Forelimb muscle (tissue), 1 donor: ENCODE data around the gene GSTM3. TPM values are rescaled to one million over a fixed set of nuclear protein-coding genes. Genes with fewer than 3 reads are reported as not detected.

ENCODE experiments used
- DNase-seq: peaks from one replicate; pipeline ENCODE4 v3.0.0-alpha.2; 2013; ENCODE audit warnings: low read depth
- polyA plus RNA-seq: library from polyadenylated mRNA; unstranded; fragments of 120-200 nt; gene quantifications from one replicate; pipeline ENCODE4 v1.2.1, GENCODE V29; 2013; ENCODE audit not compliant: insufficient read length

The GSTM3 gene
- polyA plus RNA-seq, result 40.6 TPM

DNA sequence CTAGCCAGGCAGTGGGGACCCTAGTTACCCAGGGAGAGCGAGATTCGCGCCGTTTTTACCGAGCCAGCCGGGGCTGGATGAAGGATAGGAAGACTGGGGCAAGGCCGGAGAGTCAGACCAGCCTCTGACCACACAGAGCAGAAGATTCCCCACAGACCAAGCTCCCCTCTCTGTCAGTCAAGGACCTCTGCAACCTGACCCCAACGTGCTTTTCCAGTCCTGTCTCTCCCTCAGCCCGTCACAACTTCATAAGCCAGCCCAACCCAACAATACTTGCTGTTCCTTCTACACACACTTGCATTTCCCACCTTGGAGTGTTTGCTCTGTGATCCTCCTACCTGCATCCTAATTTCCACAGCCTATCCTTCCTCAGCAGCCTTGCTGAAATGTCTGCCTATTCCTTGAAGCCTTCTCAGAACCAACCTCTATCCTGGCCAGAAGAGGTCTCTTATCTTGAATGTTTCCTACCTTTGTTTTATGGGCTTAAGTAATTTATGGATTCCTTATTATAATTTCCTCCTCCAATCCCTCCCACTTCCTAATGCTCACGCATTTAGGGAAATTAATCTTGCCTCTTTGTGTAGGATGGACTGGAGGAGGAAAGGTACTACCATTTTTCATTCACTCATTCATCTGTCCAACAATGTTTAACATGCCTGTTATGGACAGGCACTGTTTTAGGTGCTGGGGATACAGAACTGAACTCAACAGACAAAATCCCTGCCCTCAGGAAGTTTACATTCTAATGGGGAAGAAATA lies at the start of gene GSTM3:
Gene GSTM3 (minus strand): TSS at position 424 of the 759 bp plus-strand sequence. CDS start 751 bp downstream, outside the sequence.
- DNase-seq, result no peak

DNA sequence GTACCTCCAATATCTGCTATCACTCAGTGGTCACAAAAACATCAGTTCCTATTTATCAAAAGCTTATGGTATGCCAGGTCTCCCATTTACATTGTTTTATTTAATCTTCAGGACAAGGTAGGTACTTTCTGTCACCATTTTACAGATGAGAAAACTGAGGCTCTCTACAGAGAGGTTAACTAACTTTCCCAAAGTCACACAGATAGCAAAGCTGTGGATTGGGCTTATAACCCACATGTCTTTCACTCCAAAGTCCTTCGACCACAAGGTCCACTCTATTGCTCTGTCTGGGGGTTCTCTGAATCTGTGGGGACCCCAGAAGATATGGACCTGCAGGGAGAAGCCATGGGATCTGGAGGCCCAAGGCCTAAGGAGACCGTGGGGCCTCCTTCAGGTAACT lies 49.5 kb upstream of the GSTM3 start:
- DNase-seq, result no peak

DNA sequence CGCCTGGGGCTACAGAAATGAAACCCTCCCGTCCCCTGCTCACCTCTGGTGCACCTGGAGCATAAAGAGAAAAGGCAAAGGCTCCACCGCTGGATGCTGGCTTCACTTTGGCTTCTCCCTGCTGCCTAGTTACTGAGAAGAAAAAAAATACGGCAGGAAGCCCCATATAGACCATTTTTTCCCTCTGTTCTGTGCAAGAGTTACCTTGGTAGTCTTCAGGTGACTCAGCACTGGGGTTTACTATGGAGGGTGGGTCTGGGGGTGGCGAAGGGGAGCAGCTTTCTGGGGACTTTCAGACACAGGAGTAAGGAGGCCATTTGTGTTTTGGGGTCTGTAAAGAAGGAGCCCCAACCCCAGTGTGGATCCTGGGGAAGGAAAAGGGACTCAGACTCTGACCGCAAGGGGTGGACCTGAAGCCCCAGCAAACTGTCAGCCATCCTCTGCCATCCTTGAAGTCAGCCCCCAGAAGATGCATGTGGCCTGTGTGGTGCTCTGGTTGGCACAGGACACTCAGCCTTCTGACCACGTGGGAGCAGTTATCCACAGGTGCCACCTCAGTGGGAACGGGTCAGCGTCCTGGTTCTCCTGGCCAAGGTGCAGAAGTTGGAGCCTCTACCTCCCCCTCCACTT lies 48.8 kb upstream of the GSTM3 start:
- DNase-seq, result no peak

GRCh38 chr1:109788695-109789521 lies 48.1 kb upstream of the GSTM3 start:
- DNase-seq, result no peak

DNA sequence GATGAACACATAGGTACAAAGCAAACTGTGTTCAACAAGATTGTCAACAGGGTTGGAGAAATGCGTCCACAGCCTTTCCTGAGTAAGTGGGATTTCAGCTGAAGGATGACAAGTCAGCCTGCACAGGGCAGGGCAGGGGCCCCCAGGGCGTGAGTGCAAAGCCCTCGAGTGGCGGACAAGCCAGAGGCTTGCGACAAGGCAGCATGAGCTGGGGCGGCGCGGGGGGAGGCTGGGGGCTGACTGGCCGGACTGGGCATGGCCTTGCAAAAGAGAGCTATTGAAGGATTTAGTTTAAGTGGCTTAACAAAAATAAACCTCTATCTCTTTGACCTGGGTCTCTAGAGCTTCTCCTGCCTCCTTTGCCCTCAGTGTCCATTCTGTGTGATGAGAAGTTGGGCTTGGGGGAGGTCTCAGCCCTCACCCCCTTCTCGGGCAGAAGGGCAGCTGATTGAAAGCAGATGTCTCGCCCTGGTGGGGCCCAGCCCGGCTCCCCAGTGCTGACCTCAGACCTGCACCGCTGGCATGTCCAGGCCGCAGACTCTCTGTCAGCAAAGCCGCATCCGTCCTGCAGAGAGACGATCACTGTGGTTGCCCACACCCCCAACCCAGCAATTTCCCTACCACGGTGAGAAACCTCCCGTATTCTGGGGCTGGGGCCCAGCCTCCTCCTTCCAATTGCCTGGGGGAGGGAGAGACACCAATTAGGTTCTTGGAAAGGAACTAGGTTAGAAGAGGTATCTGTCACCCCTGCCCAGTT lies 47.2 kb upstream of the GSTM3 start:
- DNase-seq, result no peak

- DNase-seq, result no peak
Measured at GRCh38 chr1:109787211-109787844, 46.5 kb upstream of the GSTM3 start.

GRCh38 chr1:109786531-109787021 lies 45.7 kb upstream of the GSTM3 start:
- no peak for DNase-seq

- DNase-seq, result no peak
Measured at GRCh38 chr1:109786112-109786480, 45.3 kb upstream of the GSTM3 start.

DNA sequence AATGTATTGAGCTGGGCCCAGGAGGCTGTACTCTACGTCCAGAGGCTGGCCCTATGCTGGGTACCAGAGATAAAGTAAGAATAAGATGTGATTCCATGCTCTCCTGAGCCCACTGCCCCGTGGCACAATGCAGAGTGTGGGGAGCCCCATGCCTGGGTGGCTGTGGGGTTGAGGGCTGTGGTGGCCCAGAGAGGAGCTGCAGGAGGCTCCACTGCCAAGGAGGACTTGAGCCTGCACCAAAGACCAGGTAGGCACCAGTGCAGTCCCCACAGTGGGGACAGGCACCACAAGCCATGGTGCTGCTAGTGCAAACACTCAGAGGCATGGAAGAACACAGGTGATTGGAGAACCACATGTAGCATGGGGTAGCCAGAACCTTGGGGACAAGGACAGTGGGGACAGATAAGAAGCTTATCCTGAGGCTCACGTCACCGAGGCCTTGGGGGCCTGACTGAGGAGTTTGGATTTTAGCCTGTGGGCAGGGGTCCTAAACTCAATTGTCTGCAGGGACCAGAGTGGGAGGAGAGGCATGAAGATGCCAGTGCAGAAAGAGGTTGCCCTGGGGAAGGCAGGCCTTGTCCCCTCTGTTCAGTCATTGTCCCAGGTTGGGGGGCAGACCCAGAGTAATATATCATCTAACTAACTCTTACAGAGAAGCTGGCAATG lies 44.7 kb upstream of the GSTM3 start:
- no peak for DNase-seq

DNA sequence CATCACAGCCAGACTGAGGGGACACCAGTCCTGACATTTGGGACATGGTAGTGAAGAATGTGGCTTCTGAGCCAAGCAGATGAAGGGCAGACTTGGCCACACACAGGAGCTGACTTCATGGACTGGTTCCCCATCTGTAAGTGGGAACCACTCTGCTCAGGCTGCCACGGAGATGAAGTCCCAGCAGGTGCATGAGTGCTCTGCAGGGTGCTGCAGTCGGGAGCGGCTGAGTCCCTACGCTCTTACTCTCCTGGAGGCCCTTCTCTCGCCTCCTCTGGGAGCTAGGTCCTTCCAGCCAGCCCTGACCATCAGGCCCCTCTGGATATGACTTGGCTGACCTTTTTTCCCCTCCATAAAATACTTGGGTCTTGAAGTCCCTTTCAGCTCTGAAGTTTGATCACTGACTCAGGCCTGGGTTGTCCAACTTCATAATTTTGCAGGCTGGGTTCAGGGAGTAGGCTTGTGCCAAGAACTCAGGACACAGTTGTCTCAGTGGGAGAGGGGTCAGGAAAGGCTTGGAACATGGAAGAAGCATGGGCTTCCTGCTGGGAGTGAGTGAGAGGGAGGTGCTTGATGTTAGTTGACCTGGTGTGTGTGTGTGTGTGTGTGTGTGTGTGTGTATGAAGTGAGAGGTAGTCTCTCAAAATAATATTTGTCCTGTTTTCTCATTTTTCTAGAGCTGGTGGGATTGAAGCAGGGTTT lies 43.9 kb upstream of the GSTM3 start:
- no peak for DNase-seq

GRCh38 chr1:109783436-109783835 lies 42.6 kb upstream of the GSTM3 start:
- DNase-seq, result no peak

GRCh38 chr1:109782927-109783326 lies 42.1 kb upstream of the GSTM3 start:
- no peak for DNase-seq

DNA sequence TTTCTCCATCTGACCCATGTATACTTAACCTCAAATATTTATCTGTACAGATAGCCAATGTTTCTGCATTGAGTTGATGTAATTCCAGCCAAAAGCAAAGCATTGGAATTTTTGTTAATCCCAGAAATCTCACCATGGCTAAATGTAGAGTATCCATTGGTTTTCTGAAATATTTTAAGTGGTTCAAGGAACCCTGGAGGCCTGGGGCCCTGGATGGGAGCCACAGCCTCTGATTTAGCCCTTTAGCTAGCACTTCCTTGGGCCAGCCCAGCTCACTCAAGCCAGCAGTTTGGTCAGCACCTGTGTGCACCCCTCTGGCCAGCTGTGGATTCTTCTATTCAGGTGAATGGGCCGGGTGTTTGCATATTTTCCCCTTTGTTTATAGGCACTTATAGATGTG lies 41.7 kb upstream of the GSTM3 start:
- DNase-seq, result no peak

- no peak for DNase-seq
Measured at GRCh38 chr1:109781806-109782205, 41.0 kb upstream of the GSTM3 start.

DNA sequence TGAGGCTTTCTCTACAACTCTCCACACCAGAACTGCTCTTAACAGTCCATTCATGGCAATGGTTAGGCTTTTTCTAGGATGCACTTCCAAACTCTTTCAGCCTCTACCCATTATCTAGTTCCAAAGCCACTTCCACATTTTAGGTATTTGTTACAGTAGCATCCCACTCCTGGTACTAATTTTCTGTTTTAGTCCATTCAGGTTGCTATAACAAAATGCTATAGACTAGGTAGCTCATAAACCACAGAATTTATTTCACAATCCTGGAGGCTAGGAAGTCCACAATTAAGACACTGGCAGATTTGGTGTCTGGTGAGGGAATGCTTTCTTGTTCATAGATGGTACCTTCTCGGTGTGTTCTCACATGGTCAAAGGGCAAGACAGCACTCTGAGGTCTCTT lies 40.1 kb upstream of the GSTM3 start:
- no peak for DNase-seq

GRCh38 chr1:109777980-109778625 lies 37.3 kb upstream of the GSTM3 start:
- DNase-seq, result no peak

DNA sequence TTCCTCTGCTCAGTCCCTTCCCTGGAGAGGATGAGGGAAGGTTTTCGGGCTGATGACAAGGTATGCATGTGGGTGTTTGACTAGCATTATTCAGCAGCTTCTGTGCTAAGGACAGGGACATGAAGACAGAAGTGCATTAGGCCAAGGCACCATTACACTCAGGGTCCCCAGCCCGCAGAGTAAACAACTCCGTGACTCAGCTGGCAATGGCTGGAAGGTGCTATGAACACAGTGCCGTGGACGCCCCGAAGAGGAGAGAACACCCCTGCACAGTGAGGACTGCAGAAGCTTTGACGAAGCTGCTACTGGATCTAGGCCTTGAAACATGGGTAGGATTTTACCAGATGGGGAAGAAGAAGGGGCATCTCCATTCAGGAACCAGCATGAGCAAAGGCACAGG lies 36.6 kb upstream of the GSTM3 start:
- DNase-seq, result no peak

- no peak for DNase-seq
Measured at GRCh38 chr1:109776911-109777310, 36.1 kb upstream of the GSTM3 start.

GRCh38 chr1:109776206-109776835 lies 35.5 kb upstream of the GSTM3 start:
- no peak for DNase-seq
